ENCODE data around the gene ASIC4. TPM values are rescaled to one million over a fixed set of nuclear protein-coding genes. Genes with fewer than 3 reads are reported as not detected.

Gene ASIC4
- total and polyA plus RNA-seq, 2 of the 13 experiments (the other 11 are each of a cell fraction or from before 2014, with no cell fraction given): 0.03 TPM; not detected in 1

- no peak for TF ChIP-seq AHDC1 (CRISPR knock-in tag; IDR thresholded peaks at IDR 0.05; ENCODE audit: borderline replicate concordance)
- TF ChIP-seq HNRNPLL (IDR thresholded peaks at IDR 0.05; ENCODE audit: low read depth, low read length, poor library complexity, severe bottlenecking): no peak
- no peak for TF ChIP-seq MYNN (CRISPR knock-in tag; IDR thresholded peaks at IDR 0.05; ENCODE audit: low read depth)
- TF ChIP-seq SMARCC2 (IDR thresholded peaks at IDR 0.05): no peak
- TF ChIP-seq TFDP1 (CRISPR knock-in tag; IDR thresholded peaks at IDR 0.05; ENCODE audit: borderline replicate concordance): no peak
- TF ChIP-seq ZNF761 (CRISPR knock-in tag; conservative IDR thresholded peaks at IDR 0.05): no peak
- no peak for TF ChIP-seq MAX (IDR thresholded peaks at IDR 0.05)
- no peak for TF ChIP-seq ZNF660 (CRISPR knock-in tag; IDR thresholded peaks at IDR 0.05; ENCODE audit: borderline replicate concordance, low read depth)
These were observed 36.5 kb upstream of the ASIC4 start (continued) for GRCh38 chr2:219477815-219478214.

Data from HepG2 (cell line).